ENCODE results near the gene SPATA46.

GRCh38 chr1:162384601-162385279 lies 8.1 kb upstream of the SPATA46 start:
- no peak for TF ChIP-seq CTCF (IDR thresholded peaks at IDR 0.05)
- no peak for TF ChIP-seq EZH2 (IDR thresholded peaks at IDR 0.05; ENCODE audit: borderline replicate concordance, insufficient read depth, low read depth, low read length, poor library complexity, severe bottlenecking)

All from B cell (primary cell).